Measurements from ENCODE around the gene OR4K5.

Gene OR4K5, protein sequence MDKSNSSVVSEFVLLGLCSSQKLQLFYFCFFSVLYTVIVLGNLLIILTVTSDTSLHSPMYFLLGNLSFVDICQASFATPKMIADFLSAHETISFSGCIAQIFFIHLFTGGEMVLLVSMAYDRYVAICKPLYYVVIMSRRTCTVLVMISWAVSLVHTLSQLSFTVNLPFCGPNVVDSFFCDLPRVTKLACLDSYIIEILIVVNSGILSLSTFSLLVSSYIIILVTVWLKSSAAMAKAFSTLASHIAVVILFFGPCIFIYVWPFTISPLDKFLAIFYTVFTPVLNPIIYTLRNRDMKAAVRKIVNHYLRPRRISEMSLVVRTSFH

GRCh38 chr14:19920021-19920657, at the start of gene OR4K5:
Gene OR4K5, plus strand, starts transcription at chr14:19920607. Its CDS starts 0 bp downstream, at chr14:19920607.
- no peak for TF ChIP-seq CTCF (IDR thresholded peaks at IDR 0.05; ENCODE audit: low read length, missing control alignments)
- no peak within 1 kb of the TSS for H3K4me3 ChIP-seq (replicated peaks; ENCODE audit: low read depth, low read length)
- no peak for DNase-seq (ENCODE audit: low read depth)

DNA sequence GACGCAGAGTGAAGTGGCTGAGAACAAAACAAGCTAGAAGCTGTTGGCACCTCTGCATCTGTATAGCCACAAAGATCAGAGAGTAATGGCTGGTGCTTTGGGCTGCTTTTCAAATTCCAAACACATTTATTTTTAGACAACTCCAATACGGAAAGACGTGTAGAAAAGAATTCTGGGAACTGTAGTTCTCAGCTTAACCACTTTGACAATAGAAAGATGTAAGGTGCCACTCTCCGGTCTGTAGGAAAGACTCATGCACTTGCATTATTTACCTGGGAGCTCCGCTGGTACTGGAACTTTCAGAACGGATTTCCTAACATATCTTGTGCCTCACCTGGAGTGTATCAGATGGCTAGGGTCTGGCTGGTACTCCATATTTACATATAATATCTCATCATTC, 47.2 kb upstream of the OR4K5 start:
- no peak overlapping the region for H3K4me3 ChIP-seq (replicated peaks; ENCODE audit: low read depth, low read length)
- TF ChIP-seq CTCF (IDR thresholded peaks at IDR 0.05; ENCODE audit: low read length, missing control alignments): no peak
- DNase-seq (ENCODE audit: low read depth): no peak

GRCh38 chr14:19874842-19875241, 45.6 kb upstream of the OR4K5 start, which contains the start of gene OR4K2:
Gene OR4K2, plus strand, starts transcription at chr14:19875142. Its CDS starts 1,126 bp downstream, at chr14:19876268.
- no peak for TF ChIP-seq CTCF (IDR thresholded peaks at IDR 0.05; ENCODE audit: low read length, missing control alignments)
- no peak for DNase-seq (ENCODE audit: low read depth)

GRCh38 chr14:19878029-19878642, 42.3 kb upstream of the OR4K5 start:
- DNase-seq (ENCODE audit: low read depth): peak; percentile 20
- no peak overlapping the region for H3K4me3 ChIP-seq (replicated peaks; ENCODE audit: low read depth, low read length)
- TF ChIP-seq CTCF (IDR thresholded peaks at IDR 0.05; ENCODE audit: low read length, missing control alignments): peak; percentile 55

More at GRCh38 chr14:19874842-19875241, 45.6 kb upstream of the OR4K5 start, which contains the start of gene OR4K2:
- no peak within 1 kb of the TSS for H3K4me3 ChIP-seq (replicated peaks; ENCODE audit: low read depth, low read length)

DNA sequence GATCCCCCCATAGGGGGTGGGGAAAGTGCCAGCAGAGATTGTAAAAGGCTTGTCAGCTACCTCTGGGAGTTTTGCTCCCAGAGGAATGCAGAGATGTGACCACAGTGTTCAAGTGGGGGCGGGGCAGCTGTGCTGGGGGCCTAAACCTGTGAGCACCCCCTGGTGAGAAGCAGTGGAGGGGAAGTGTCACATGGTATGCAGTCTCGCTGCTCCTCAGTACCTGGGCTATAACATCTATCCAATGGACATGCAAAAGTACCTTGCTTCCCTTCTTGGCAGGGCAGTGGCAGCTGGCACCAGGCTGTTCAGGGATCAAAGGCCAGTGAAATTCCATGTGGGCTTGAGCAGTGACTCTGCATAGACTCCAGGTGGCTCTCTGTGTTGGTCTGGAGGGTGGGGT, 25.1 kb upstream of the OR4K5 start:
- DNase-seq (ENCODE audit: low read depth): no peak
- no peak for TF ChIP-seq CTCF (IDR thresholded peaks at IDR 0.05; ENCODE audit: low read length, missing control alignments)

GRCh38 chr14:19900999-19901398, 19.4 kb upstream of the OR4K5 start:
- DNase-seq (ENCODE audit: low read depth): no peak
- no peak overlapping the region for H3K4me3 ChIP-seq (replicated peaks; ENCODE audit: low read depth, low read length)
- TF ChIP-seq CTCF (IDR thresholded peaks at IDR 0.05; ENCODE audit: low read length, missing control alignments): no peak

More for the DNA sequence above, 25.1 kb upstream of the OR4K5 start:
- no peak overlapping the region for H3K4me3 ChIP-seq (replicated peaks; ENCODE audit: low read depth, low read length)
